ENCODE measurements around the gene ZDHHC11.

GRCh38 chr5:850511-851006 is at the start of gene ZDHHC11:
- TF ChIP-seq CTCF (IDR thresholded peaks at IDR 0.05) (no peak), POLR2A (IDR thresholded peaks at IDR 0.05) (no peak)

Data from esophagus squamous epithelium (tissue), 4 donors.